ENCODE measurements around the gene SLC48A1. TPM values are rescaled to one million over a fixed set of nuclear protein-coding genes. Genes with fewer than 3 reads are reported as not detected.

SLC48A1 gene
- total and polyA plus RNA-seq, 2 experiments from 2014 or later: 26.2 to 29.2 TPM

GRCh38 chr12:47767216-47767724, 5.8 kb upstream of the SLC48A1 start:
- peaks cover 5% of the 10 kb centered on the region for H3K4me1 ChIP-seq (ENCODE audit: low read depth)
- peak; percentile 57 for DNase-seq (ENCODE audit: low read depth in 1 of 2, low spot score in 1 of 2)
- H3K4me3 ChIP-seq: no peak overlapping the region
- H3K27ac ChIP-seq: no peak overlapping the region
- TF ChIP-seq CTCF (IDR thresholded peaks at IDR 0.05; ENCODE audit: low read depth, low read length): peak; percentile 60
- H3K9me3 ChIP-seq (ENCODE audit: low read depth): no peaks in the 10 kb centered on the region
- no peaks in the 10 kb centered on the region for H3K36me3 ChIP-seq
- no peaks in the 10 kb centered on the region for H3K27me3 ChIP-seq

- H3K4me3 ChIP-seq: no peak overlapping the region
- H3K27ac ChIP-seq: no peak overlapping the region
- DNase-seq (ENCODE audit: low read depth in 1 of 2, low spot score in 1 of 2): peak in 1 of 2 donors; percentile 44
- no peaks in the 10 kb centered on the region for H3K27me3 ChIP-seq
- H3K4me1 ChIP-seq (ENCODE audit: low read depth): peaks cover 5% of the 10 kb centered on the region
- H3K36me3 ChIP-seq: no peaks in the 10 kb centered on the region
- TF ChIP-seq CTCF (IDR thresholded peaks at IDR 0.05; ENCODE audit: low read depth, low read length): no peak
- H3K9me3 ChIP-seq (ENCODE audit: low read depth): no peaks in the 10 kb centered on the region
These were observed 4.7 kb upstream of the SLC48A1 start for GRCh38 chr12:47768323-47768811.

DNA sequence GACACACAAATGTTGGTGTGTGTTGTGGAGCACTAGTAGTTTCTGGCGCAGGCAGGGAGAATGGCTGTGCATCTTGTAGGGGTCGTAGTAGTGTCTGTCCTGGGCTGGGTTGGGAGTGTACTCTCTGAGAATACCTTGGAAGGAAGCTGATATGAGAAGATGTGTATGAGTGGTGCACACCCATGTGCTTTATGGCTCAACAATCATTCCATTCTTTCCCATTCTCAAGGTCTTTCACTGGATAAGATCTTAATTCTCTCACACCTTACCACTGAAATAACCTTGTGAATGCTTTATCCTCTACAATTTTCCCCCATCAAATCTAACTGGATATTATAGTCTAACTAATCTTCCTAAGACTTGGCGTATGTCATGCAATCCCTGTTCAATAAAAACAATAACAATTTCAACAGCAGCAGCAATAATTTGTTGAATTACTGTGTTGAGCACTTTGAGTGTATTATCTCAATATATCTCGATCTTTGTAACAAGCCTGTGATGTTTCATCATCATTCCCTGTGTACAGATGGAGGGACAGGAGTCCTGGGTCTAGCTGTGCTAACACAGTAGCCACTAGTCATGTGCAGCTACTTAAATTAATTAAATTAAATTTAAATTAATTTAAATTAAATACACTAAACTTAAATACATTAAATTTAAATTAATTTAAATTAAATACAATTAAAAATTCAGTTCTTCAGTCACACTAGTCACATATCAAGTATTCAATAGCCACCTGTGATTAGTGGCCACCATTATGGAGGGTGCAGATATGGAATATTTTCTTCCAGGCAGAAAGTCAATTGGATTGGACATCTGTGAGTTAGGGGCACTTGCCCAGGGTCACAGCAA, 3.6 kb upstream of the SLC48A1 start:
- H3K9me3 ChIP-seq (ENCODE audit: low read depth): no peaks in the 10 kb centered on the region
- H3K27ac ChIP-seq: no peak overlapping the region
- no peaks in the 10 kb centered on the region for H3K36me3 ChIP-seq
- H3K4me3 ChIP-seq: no peak overlapping the region
- DNase-seq (ENCODE audit: low read depth in 1 of 2, low spot score in 1 of 2): no peak
- H3K4me1 ChIP-seq (ENCODE audit: low read depth): peaks cover 5% of the 10 kb centered on the region
- no peak for TF ChIP-seq CTCF (IDR thresholded peaks at IDR 0.05; ENCODE audit: low read depth, low read length)
- no peaks in the 10 kb centered on the region for H3K27me3 ChIP-seq

DNA sequence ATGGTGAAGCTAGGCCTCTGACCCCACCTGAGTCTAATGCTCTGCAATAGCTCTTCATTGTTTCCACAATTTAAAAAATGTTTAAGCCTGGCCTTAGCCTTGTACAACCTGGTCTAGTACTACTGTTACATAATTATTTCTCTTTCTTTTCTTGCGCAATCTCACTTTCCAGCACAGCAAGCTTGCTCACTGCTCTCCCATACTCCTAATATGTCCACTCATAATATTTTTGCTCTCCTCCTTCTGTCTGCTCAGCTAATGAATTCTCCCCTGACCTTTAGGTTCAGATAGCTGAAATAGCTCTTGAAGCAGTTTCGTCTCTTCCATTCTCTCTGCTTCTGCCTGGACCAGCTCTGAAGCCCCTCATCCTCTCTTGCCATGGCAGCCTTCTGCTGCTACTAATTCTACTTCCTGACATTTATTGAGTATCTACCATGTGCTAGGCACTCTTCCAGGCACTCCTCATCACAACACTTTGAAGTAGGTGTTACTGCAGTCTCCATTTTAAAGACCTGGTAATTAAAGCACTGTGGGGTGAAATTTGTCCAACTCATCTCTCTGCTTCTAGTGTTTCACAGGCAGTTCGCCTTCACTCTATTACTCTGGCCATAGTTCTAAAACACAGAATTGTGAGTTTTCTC, 2.8 kb upstream of the SLC48A1 start:
- no peak for TF ChIP-seq CTCF (IDR thresholded peaks at IDR 0.05; ENCODE audit: low read depth, low read length)

DNA sequence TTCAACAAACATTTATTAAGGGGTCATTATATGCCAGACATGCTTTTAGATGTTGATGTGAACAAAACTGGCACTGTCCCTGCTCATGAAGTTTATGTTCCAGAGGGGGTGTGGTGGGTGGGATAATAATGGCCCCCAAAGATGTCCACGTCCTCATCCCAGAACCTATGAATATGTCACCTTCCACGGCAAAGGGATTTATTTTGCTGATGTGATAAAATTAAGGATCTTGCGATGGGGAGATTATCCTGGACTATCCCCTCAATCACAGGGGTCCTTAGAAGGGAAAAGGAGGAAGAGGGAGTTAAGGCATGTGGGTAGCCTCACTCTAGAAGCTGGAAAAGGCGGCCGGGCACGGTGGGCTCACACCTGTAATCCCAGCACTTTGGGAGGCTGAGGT, 1.7 kb upstream of the SLC48A1 start:
- no peak overlapping the region for H3K27ac ChIP-seq
- no peaks in the 10 kb centered on the region for H3K36me3 ChIP-seq
- H3K9me3 ChIP-seq (ENCODE audit: low read depth): no peaks in the 10 kb centered on the region
- TF ChIP-seq CTCF (IDR thresholded peaks at IDR 0.05; ENCODE audit: low read depth, low read length): no peak
- no peak overlapping the region for H3K4me3 ChIP-seq
- H3K4me1 ChIP-seq (ENCODE audit: low read depth): peaks cover 5% of the 10 kb centered on the region
- no peak for DNase-seq (ENCODE audit: low read depth in 1 of 2, low spot score in 1 of 2)
- H3K27me3 ChIP-seq: no peaks in the 10 kb centered on the region

More for the DNA sequence above, 2.8 kb upstream of the SLC48A1 start:
- Histone ChIP-seq H3K4me1 (ENCODE audit: low read depth) (peaks cover 5% of the 10 kb centered on the region), H3K36me3 (no peaks in the 10 kb centered on the region), H3K9me3 (ENCODE audit: low read depth) (no peaks in the 10 kb centered on the region), H3K27ac (no peak overlapping the region), H3K27me3 (no peaks in the 10 kb centered on the region), H3K4me3 (no peak overlapping the region)
- DNase-seq (ENCODE audit: low read depth in 1 of 2, low spot score in 1 of 2): peak in 1 of 2 donors; percentile 68
